ENCODE results near the gene TCF4. TPM values are rescaled to one million over a fixed set of nuclear protein-coding genes. Genes with fewer than 3 reads are reported as not detected.

TCF4 gene
- total and polyA plus RNA-seq, 7 experiments from 2014 or later, result 0.94 to 21.8 (median 2.6) TPM

- H3K4me3 ChIP-seq (ENCODE audit: low read length), result no peak overlapping the region
- ATAC-seq (no peak), DNase-seq (no peak)
- H3K4me1 ChIP-seq (ENCODE audit: control insufficient read depth in 2 of 2, insufficient read depth in 2 of 2, low read length in 2 of 2), result no peaks in the 10 kb centered on the region
- CTCF ChIA-PET, result no interaction called here
- POLR2A ChIA-PET, result no interaction called here
- intact Hi-C loops (cut with micrococcal nuclease), result no loop called here
- Mint-ChIP-seq H3K4me3 (no peak overlapping the region), H3K9me3 (peaks cover 0 to 10% (median 0%) of the 10 kb centered on the region in 11 donors), H3K27ac (no peak overlapping the region), H3K27me3 (peaks cover 0 to 10% (median 4%) of the 10 kb centered on the region in 5 donors), H3K36me3 (no peaks in the 10 kb centered on the region), H3K4me1 (peaks cover 0 to 1% (median 0%) of the 10 kb centered on the region in 7 donors)
- no peaks in the 10 kb centered on the region for H3K27me3 ChIP-seq (ENCODE audit: control insufficient read depth in 2 of 2, insufficient read depth in 2 of 2, low read length in 2 of 2)
- no peaks in the 10 kb centered on the region for H3K36me3 ChIP-seq (ENCODE audit: control insufficient read depth in 2 of 3, insufficient read depth in 3 of 3, low read length in 3 of 3)
- H3K9me3 ChIP-seq (ENCODE audit: control insufficient read depth in 2 of 3, low read length in 3 of 3), result no peaks in the 10 kb centered on the region
- H3K27ac ChIP-seq (ENCODE audit: low read depth, low read length), result no peak overlapping the region
These were observed 402.6 kb downstream of the TCF4 start for GRCh38 chr18:55185391-55185790.

- ATAC-seq, result no peak
- Mint-ChIP-seq H3K27me3 (peaks cover 0 to 4% (median 0%) of the 10 kb centered on the region in 5 donors), H3K36me3 (no peaks in the 10 kb centered on the region), H3K4me3 (no peak overlapping the region), H3K4me1 (no peaks in the 10 kb centered on the region), H3K27ac (no peak overlapping the region), H3K9me3 (peaks cover 0 to 16% (median 3%) of the 10 kb centered on the region in 11 donors)
- ChIA-PET CTCF (no interaction called here), POLR2A (no interaction called here)
- Histone ChIP-seq H3K27me3 (ENCODE audit: control insufficient read depth in 2 of 2, insufficient read depth in 2 of 2, low read length in 2 of 2) (no peaks in the 10 kb centered on the region), H3K4me3 (ENCODE audit: low read length) (no peak overlapping the region), H3K27ac (ENCODE audit: low read depth, low read length) (no peak overlapping the region), H3K36me3 (ENCODE audit: control insufficient read depth in 2 of 3, insufficient read depth in 3 of 3, low read length in 3 of 3) (no peaks in the 10 kb centered on the region), H3K4me1 (ENCODE audit: control insufficient read depth in 2 of 2, insufficient read depth in 2 of 2, low read length in 2 of 2) (no peaks in the 10 kb centered on the region), H3K9me3 (ENCODE audit: control insufficient read depth in 2 of 3, low read length in 3 of 3) (no peaks in the 10 kb centered on the region)
- no peak for DNase-seq
- intact Hi-C loops (cut with micrococcal nuclease), result no loop called here
These were observed 408.2 kb downstream of the TCF4 start for GRCh38 chr18:55179835-55180234.

GRCh38 chr18:55179425-55179824 lies 408.6 kb downstream of the TCF4 start:
- H3K27ac ChIP-seq (ENCODE audit: low read depth, low read length), result no peak overlapping the region
- Mint-ChIP-seq H3K36me3 (no peaks in the 10 kb centered on the region), H3K4me1 (no peaks in the 10 kb centered on the region), H3K9me3 (peaks cover 0 to 16% (median 3%) of the 10 kb centered on the region in 11 donors), H3K27ac (no peak overlapping the region), H3K27me3 (peaks cover 0 to 4% (median 0%) of the 10 kb centered on the region in 5 donors), H3K4me3 (no peak overlapping the region)
- DNase-seq (no peak), ATAC-seq (no peak)
- H3K4me3 ChIP-seq (ENCODE audit: low read length), result no peak overlapping the region
- no peaks in the 10 kb centered on the region for H3K4me1 ChIP-seq (ENCODE audit: control insufficient read depth in 2 of 2, insufficient read depth in 2 of 2, low read length in 2 of 2)
- no peaks in the 10 kb centered on the region for H3K27me3 ChIP-seq (ENCODE audit: control insufficient read depth in 2 of 2, insufficient read depth in 2 of 2, low read length in 2 of 2)
- H3K9me3 ChIP-seq (ENCODE audit: control insufficient read depth in 2 of 3, low read length in 3 of 3), result no peaks in the 10 kb centered on the region
- intact Hi-C loops (cut with micrococcal nuclease), result no loop called here
- H3K36me3 ChIP-seq (ENCODE audit: control insufficient read depth in 2 of 3, insufficient read depth in 3 of 3, low read length in 3 of 3), result no peaks in the 10 kb centered on the region
- ChIA-PET POLR2A (interaction anchor here (0.5 kb wide), 1 partner anchor 9 kb away, joined by 3 read pairs; no protein-coding TSS in a partner anchor), CTCF (no interaction called here)

GRCh38 chr18:55173291-55173690 lies 414.7 kb downstream of the TCF4 start:
- H3K9me3 Mint-ChIP-seq, result peaks cover 0 to 26% (median 10%) of the 10 kb centered on the region in 11 donors
- DNase-seq (no peak), ATAC-seq (no peak)
- H3K36me3 ChIP-seq (ENCODE audit: control insufficient read depth in 2 of 3, insufficient read depth in 3 of 3, low read length in 3 of 3), result no peaks in the 10 kb centered on the region
- no peak overlapping the region for H3K27ac ChIP-seq (ENCODE audit: low read depth, low read length)
- no peaks in the 10 kb centered on the region for H3K9me3 ChIP-seq (ENCODE audit: control insufficient read depth in 2 of 3, low read length in 3 of 3)
- H3K27me3 Mint-ChIP-seq, result no peaks in the 10 kb centered on the region
- ChIA-PET POLR2A (interaction anchor here (0.7 kb wide), 1 partner anchor 13 kb away, joined by 3 read pairs; no protein-coding TSS in a partner anchor), CTCF (no interaction called here)
- H3K4me3 Mint-ChIP-seq, result no peak overlapping the region
- H3K36me3 Mint-ChIP-seq, result no peaks in the 10 kb centered on the region
- H3K4me1 ChIP-seq (ENCODE audit: control insufficient read depth in 2 of 2, insufficient read depth in 2 of 2, low read length in 2 of 2), result no peaks in the 10 kb centered on the region
- no peak overlapping the region for H3K4me3 ChIP-seq (ENCODE audit: low read length)
- no peaks in the 10 kb centered on the region for H3K4me1 Mint-ChIP-seq
- H3K27me3 ChIP-seq (ENCODE audit: control insufficient read depth in 2 of 2, insufficient read depth in 2 of 2, low read length in 2 of 2), result no peaks in the 10 kb centered on the region
- H3K27ac Mint-ChIP-seq, result no peak overlapping the region
- intact Hi-C loops (cut with micrococcal nuclease), result no loop called here

Small RNA genes lying within 50 kb of the gene (microRNA-seq; reads per million reads assigned to microRNA genes)
- gene MIR4529 (ENCODE audit: borderline microRNAs expressed), result not detected

All from naive thymus-derived CD4-positive, alpha-beta T cell (primary cell).